ENCODE measurements around the gene CDV3. TPM values are rescaled to one million over a fixed set of nuclear protein-coding genes. Genes with fewer than 3 reads are reported as not detected.

The CDV3 gene
- total RNA-seq, 4 donors from 2014 or later: 241 to 376 (median 350) TPM

DNA sequence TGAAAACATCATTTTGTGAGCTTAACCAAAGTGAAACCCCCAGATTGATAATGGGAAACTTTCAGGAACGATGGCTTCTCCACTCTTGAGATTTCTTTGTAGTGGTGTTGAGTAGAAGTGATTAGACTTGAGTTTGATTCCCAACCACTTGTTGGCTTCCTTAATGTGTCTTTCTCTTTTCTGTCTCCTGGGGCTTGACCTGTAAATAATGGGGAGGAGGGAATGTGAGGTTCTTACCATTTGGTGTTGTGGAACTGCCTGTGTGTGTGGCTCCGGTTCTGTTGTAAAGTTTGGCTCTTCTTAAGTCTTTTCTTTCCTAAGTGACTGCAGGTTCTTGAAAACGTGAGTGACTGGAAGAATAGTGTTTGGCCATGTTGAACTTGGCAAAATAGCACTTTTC, 2.7 kb downstream of the CDV3 start:
- intact Hi-C loops (cut with DNase I; ENCODE audit: low total_unique reads): loop anchor here (10.0 kb wide), 2 partner anchors 679 to 789 kb away; partner anchors contain the start of gene RYK
- DNase-seq (no peak), ATAC-seq (no peak)
- peaks cover 46 to 51% of the 10 kb centered on the region in 2 donors for H3K4me1 ChIP-seq
- H3K9me3 ChIP-seq: no peaks in the 10 kb centered on the region
- H3K27ac ChIP-seq: peak overlapping the region; percentile 19 to 99 (median 98)
- H3K4me3 ChIP-seq: peak overlapping the region in 3 of 4 donors; percentile 82 to 100 (median 97)
- H3K27me3 ChIP-seq: no peaks in the 10 kb centered on the region
- in situ Hi-C loops (cut with MboI; ENCODE audit: low sequenced_read_pairs in 4 of 4): loop anchor here in 3 of 4 donors (10.0 to 25.0 kb wide), 3 partner anchors 111 to 864 kb away; partner anchors contain the start of gene NPHP3 (in 3 of the 3)
- H3K36me3 ChIP-seq: peaks cover 0 to 13% of the 10 kb centered on the region in 2 donors
- TF ChIP-seq POLR2A (IDR thresholded peaks at IDR 0.05): no peak
- TF ChIP-seq, protein P1, sequence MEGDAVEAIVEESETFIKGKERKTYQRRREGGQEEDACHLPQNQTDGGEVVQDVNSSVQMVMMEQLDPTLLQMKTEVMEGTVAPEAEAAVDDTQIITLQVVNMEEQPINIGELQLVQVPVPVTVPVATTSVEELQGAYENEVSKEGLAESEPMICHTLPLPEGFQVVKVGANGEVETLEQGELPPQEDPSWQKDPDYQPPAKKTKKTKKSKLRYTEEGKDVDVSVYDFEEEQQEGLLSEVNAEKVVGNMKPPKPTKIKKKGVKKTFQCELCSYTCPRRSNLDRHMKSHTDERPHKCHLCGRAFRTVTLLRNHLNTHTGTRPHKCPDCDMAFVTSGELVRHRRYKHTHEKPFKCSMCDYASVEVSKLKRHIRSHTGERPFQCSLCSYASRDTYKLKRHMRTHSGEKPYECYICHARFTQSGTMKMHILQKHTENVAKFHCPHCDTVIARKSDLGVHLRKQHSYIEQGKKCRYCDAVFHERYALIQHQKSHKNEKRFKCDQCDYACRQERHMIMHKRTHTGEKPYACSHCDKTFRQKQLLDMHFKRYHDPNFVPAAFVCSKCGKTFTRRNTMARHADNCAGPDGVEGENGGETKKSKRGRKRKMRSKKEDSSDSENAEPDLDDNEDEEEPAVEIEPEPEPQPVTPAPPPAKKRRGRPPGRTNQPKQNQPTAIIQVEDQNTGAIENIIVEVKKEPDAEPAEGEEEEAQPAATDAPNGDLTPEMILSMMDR (IDR thresholded peaks at IDR 0.05 in 4 of 5, conservative IDR thresholded peaks at IDR 0.05 in 1 of 5): no peak

DNA sequence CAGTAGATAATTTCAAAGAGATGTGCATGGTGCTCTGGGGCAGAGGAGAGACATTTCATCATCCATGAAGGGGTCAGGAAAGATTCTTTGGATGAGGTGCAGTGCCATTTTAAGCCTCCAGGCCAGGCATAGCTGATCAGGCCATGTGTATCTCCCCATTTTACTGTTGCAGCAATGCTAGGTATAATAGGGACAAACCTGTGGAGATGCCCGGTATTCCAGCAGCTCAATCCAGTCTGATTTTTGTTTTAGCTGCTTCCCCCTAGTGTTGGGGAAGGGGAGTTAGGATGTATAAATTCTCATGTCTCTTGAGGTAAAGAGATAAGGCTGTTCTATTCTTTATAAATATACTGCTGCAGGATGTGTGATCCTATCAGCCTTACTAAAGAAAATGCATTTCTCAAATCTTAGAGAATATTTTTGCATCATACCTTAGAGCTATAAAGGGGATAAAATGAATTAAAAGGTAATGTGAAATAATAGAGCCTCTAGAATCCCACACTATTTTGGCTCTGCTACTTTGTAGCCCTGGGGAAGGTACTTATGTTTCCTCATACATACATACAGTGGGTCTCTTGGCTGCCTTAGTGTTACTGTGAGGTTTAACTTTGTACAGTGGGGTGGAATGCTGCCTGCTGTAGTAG, 5.2 kb downstream of the CDV3 start:
- Histone ChIP-seq H3K4me3 (no peak overlapping the region), H3K36me3 (peaks cover 0 to 19% of the 10 kb centered on the region in 2 donors), H3K4me1 (peaks cover 37 to 45% of the 10 kb centered on the region in 2 donors), H3K9me3 (no peaks in the 10 kb centered on the region), H3K27me3 (no peaks in the 10 kb centered on the region), H3K27ac (peak overlapping the region in 1 of 4 donors; percentile 42)
- DNase-seq (no peak), ATAC-seq (no peak)
- in situ Hi-C loops (cut with MboI; ENCODE audit: low sequenced_read_pairs in 4 of 4): loop anchor here in 3 of 4 donors (10.0 to 25.0 kb wide), 3 partner anchors 114 to 866 kb away; partner anchors contain the start of gene NPHP3 (in 3 of the 3)
- intact Hi-C loops (cut with DNase I; ENCODE audit: low total_unique reads): loop anchor here (10.0 kb wide), 2 partner anchors 676 to 786 kb away; partner anchors contain the start of gene RYK
- no peak for TF ChIP-seq POLR2A (IDR thresholded peaks at IDR 0.05)
- TF ChIP-seq, protein P1 (IDR thresholded peaks at IDR 0.05 in 4 of 5, conservative IDR thresholded peaks at IDR 0.05 in 1 of 5): peak in 2 of 5 experiments; percentile 23 to 46

DNA sequence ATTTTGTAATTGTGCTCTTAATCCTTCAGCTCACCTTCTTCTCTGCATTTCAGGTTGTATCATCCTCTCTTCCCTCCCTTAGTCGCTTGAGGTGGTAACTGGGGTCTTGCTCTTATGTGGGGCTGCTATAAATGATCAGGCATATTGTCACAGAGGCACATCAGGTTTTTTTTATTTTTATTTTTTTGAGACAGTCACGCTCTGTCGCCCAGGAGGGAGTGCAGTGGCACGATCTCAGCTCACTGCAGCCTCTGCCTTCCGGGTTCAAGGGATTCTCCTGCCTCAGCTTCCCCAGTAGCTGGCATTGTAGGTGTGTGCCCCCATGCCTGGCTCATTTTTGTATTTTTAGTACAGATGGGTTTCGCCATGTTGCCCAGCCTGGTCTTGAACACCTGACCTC, 9.9 kb downstream of the CDV3 start:
- no peak for ATAC-seq
- no peaks in the 10 kb centered on the region for H3K27me3 ChIP-seq
- H3K27ac ChIP-seq: no peak overlapping the region
- no peak overlapping the region for H3K4me3 ChIP-seq
- H3K4me1 ChIP-seq: peaks cover 7 to 12% of the 10 kb centered on the region in 2 donors
- DNase-seq: no peak
- intact Hi-C loops (cut with DNase I; ENCODE audit: low total_unique reads): no loop called here
- peaks cover 5 to 66% of the 10 kb centered on the region in 2 donors for H3K36me3 ChIP-seq
- in situ Hi-C loops (cut with MboI; ENCODE audit: low sequenced_read_pairs in 4 of 4): loop anchor here in 1 of 4 donors (25.0 kb wide), 1 partner anchor 871 kb away; the partner anchor contains the start of gene NPHP3
- TF ChIP-seq, protein P1 (IDR thresholded peaks at IDR 0.05 in 4 of 5, conservative IDR thresholded peaks at IDR 0.05 in 1 of 5): no peak
- TF ChIP-seq POLR2A (IDR thresholded peaks at IDR 0.05): no peak
- H3K9me3 ChIP-seq: no peaks in the 10 kb centered on the region

DNA sequence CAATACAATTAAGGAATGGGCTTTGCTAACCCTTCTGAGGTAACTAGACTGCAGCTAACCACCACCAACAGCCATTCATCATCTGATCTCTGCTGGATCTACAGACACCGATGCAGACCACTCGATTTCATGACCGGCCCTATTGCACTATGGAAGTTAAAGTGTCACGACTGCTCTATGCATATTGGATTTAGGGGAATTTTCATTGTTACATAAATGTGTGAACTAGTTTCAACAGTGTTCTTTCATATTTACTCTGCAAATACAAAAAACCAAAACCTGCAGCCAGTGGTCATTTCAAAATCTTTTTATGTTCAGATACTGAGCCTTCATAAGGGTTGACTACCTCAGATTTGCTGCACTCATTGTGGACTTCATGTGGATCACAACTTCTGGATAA, 14.5 kb downstream of the CDV3 start:
- ATAC-seq (no peak), DNase-seq (no peak)
- no peaks in the 10 kb centered on the region for H3K9me3 ChIP-seq
- intact Hi-C loops (cut with DNase I; ENCODE audit: low total_unique reads) (no loop called here), in situ Hi-C loops (cut with MboI; ENCODE audit: low sequenced_read_pairs in 4 of 4) (loop anchor here in 1 of 4 donors (25.0 kb wide), 1 partner anchor 876 kb away; the partner anchor contains the start of gene NPHP3)
- H3K4me1 ChIP-seq: no peaks in the 10 kb centered on the region
- H3K27me3 ChIP-seq: no peaks in the 10 kb centered on the region
- TF ChIP-seq POLR2A (IDR thresholded peaks at IDR 0.05): no peak
- TF ChIP-seq, protein P1 (IDR thresholded peaks at IDR 0.05 in 4 of 5, conservative IDR thresholded peaks at IDR 0.05 in 1 of 5): no peak
- peaks cover 5 to 67% of the 10 kb centered on the region in 2 donors for H3K36me3 ChIP-seq
- no peak overlapping the region for H3K27ac ChIP-seq
- H3K4me3 ChIP-seq: no peak overlapping the region

All from gastrocnemius medialis (tissue), 4 donors.